ENCODE data around the gene RCAN3.
A peak's percentile ranks its signal among the peaks of the same experiment; 100 is the strongest.
"Not testable (repeated sequence)": the region's sequence is repeated elsewhere in the genome, so short reads cannot be mapped to it uniquely, and the experiment has no call there.

RCAN3 gene

DNA sequence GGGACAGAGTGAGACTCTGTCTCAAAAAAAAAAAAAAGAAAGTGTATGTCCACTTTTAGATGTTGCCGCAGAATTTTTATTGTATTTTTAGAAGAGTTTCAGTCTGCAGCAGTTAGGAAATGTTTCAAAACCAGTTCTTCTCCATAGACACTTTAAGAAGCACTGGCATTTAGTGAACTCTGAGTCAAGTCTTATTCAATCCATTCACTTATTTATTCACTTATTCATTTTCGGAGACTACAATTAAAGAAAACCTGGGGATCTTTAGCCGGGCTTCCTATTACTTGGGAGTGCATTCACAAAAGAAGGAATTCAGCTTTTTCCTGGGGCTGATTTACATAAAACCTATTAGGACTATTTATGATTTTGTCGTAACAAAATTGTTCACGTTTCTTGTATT, 12.3 kb downstream of the RCAN3 start:
- no peak for DNase-seq (ENCODE audit: low read depth)
- no peak overlapping the region for H3K4me3 ChIP-seq (replicated peaks; ENCODE audit: low read depth, low read length)
- TF ChIP-seq, protein P1, sequence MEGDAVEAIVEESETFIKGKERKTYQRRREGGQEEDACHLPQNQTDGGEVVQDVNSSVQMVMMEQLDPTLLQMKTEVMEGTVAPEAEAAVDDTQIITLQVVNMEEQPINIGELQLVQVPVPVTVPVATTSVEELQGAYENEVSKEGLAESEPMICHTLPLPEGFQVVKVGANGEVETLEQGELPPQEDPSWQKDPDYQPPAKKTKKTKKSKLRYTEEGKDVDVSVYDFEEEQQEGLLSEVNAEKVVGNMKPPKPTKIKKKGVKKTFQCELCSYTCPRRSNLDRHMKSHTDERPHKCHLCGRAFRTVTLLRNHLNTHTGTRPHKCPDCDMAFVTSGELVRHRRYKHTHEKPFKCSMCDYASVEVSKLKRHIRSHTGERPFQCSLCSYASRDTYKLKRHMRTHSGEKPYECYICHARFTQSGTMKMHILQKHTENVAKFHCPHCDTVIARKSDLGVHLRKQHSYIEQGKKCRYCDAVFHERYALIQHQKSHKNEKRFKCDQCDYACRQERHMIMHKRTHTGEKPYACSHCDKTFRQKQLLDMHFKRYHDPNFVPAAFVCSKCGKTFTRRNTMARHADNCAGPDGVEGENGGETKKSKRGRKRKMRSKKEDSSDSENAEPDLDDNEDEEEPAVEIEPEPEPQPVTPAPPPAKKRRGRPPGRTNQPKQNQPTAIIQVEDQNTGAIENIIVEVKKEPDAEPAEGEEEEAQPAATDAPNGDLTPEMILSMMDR (IDR thresholded peaks at IDR 0.05; ENCODE audit: low read length, missing control alignments), result no peak

DNA sequence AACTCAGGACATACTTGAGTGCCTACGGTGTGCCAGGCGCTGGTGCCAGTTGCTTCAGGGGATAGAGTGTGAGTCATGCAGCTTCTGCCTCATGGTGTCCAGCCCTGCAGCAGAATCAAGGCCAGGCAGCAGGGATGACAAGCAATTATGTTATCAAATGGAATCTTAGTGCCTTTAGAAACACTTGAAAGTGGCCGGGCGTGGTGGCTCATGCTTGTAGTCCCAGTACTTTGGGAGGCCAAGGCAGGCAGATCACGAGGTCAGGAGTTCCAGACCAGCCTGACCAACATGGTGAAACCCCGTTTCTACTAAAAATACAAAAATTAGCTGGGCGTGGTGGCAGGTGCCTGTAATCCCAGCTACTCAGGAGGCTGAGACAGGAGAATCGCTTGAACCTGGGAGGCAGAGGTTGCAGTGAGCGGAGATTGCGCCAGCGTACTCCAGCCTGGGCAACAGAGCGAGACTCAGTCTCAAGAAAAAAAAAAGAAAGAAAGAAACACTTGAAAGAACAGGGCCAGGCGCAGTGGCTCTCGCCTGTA, 13.1 kb downstream of the RCAN3 start:
- DNase-seq (ENCODE audit: low read depth), result peak; percentile 6
- not testable (repeated sequence) for H3K4me3 ChIP-seq (replicated peaks; ENCODE audit: low read depth, low read length)

DNA sequence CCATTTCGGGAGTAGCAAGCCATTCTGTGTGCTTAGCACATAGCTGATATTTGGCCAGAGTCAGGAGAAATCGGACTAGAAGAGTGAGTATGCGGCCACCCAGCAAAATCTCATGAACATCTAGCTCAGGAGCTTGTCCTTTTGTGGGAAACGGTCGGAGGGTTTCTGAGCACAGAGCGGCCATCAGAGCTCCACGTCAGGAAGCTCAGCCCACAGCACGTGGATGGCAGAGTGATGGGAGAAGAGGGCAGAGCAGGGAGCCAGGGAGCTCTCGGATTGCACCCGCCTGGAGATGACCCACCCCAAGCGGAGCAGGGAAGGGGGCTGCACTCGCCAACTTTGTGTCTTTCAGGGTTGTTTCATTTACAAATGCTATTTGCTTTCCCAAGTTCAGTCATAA, 13.9 kb downstream of the RCAN3 start:
- no peak for DNase-seq (ENCODE audit: low read depth)
- TF ChIP-seq, protein P1 (IDR thresholded peaks at IDR 0.05; ENCODE audit: low read length, missing control alignments), result no peak
- no peak overlapping the region for H3K4me3 ChIP-seq (replicated peaks; ENCODE audit: low read depth, low read length)

DNA sequence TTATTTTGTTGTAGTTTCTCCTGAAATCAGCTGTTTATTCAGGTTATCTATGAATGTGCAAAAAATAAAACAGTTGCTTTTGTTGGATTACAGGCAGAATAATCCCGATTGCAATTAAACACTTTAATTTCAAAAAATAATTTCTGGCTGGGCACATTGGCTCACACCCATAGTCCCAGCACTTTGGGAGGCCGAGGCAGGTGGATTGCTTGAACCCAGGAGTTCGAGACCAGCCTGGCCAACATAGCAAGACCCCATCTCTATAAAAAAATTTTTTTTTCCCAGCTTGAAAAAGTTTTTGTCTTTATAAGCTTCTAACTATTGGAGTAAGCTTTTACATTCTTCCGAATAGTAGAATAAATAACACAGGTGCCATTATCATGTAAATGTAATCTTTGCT, 15.3 kb downstream of the RCAN3 start:
- TF ChIP-seq, protein P1 (IDR thresholded peaks at IDR 0.05; ENCODE audit: low read length, missing control alignments), result no peak
- no peak for DNase-seq (ENCODE audit: low read depth)
- no peak overlapping the region for H3K4me3 ChIP-seq (replicated peaks; ENCODE audit: low read depth, low read length)

DNA sequence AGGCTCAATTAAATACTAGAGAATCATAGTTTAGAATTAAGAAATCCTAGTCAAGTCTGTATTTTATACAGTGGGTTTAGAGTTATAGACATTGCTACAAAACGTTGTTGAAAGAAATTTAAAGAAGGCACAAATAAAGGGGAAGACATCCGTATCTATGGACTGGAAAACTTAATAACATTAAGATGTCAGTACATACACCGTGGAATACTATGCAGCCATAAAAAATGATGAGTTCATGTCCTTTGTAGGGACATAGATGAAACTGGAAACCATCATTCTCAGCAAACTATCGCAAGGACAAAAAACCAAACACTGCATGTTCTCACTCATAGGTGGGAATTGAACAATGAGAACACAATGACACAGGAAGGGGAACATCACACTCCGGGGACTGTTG, 17.6 kb downstream of the RCAN3 start:
- not testable (repeated sequence) for H3K4me3 ChIP-seq (replicated peaks; ENCODE audit: low read depth, low read length); DNase-seq (ENCODE audit: low read depth)

DNA sequence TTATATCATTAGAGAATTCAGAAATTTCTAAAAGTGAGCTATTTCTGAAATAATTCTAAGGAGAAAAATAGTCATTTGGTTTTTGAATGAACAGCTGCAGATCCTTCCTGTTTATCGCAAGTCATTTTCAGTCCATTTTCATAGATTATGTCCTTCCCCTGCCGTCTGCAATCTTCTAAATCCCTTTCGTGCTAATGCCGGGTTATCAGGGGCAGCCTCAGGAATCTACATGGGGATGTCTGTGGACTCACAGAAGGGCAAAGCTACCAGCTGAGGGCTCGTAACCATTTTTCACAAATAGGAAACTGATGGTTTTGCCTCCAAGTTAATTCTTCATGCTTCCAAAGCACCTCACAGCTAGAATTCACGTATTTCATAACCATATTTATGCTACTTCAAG, 23.0 kb downstream of the RCAN3 start:
- no peak overlapping the region for H3K4me3 ChIP-seq (replicated peaks; ENCODE audit: low read depth, low read length)
- TF ChIP-seq, protein P1 (IDR thresholded peaks at IDR 0.05; ENCODE audit: low read length, missing control alignments), result no peak
- DNase-seq (ENCODE audit: low read depth), result no peak

DNA sequence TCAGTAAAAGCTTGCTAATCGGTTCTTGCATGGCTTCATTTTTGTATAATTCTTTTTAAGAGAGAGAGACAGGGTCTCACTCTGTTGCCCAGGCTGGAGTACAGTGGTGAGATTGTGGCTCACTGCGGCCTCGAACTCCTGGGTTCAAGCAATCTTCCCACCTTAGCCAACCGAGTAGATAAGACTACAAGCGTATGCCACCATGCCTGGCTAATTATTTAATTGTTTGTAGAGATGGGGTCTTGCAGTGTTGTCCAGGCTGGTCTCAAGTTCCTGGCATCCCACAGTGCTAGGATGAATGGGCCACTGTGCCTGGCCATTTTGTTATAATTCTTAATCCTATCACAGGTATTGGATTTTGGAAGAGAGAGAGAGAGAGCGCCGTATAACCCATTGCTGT, 23.4 kb downstream of the RCAN3 start:
- TF ChIP-seq, protein P1 (IDR thresholded peaks at IDR 0.05; ENCODE audit: low read length, missing control alignments), result no peak
- no peak for DNase-seq (ENCODE audit: low read depth)
- H3K4me3 ChIP-seq (replicated peaks; ENCODE audit: low read depth, low read length), result no peak overlapping the region

DNA sequence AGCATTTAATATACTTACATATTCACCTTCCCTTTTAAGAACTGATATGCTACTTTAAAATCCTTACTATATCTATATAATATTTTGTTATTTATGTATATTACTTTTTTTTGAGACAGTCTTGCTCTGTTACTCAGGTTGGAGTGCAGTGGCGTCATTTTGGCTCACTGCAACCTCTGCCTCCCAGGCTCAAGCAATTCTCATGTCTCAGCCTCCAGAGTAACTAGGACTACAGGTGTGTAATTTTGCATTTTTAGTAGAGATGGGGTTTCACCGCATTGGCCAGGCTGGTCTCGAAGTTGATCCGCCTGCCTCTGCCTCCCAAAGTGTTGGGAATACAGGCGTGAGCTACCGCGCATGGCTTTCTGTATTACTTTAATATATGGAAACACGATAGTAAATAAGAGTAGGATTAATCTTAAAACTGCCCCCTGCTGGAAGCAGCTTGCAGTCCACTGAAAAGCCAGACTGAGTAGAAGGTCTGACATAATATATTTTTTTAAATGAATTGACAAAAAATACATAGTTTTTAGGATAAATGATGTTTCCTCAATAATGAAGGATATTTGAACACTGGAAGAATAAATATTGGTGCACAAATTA, 24.4 kb downstream of the RCAN3 start:
- H3K4me3 ChIP-seq (replicated peaks; ENCODE audit: low read depth, low read length), result no peak overlapping the region
- peak; percentile 42 for DNase-seq (ENCODE audit: low read depth)
- TF ChIP-seq, protein P1 (IDR thresholded peaks at IDR 0.05; ENCODE audit: low read length, missing control alignments), result peak; percentile 64

Measured in fibroblast of pulmonary artery (primary cell).